T-helper 17 cell (primary cell): ENCODE results near the gene NDST1. TPM values are rescaled to one million over a fixed set of nuclear protein-coding genes. Genes with fewer than 3 reads are reported as not detected.

Experiments
- ATAC-seq: fragments of 150-1000 bp; cut with Tn5 transposase; 2 replicates; pipeline ENCODE4 v1.10.0; 2021; ENCODE audit warnings: mild to moderate bottlenecking, moderate library complexity
- DNase-seq, 3 donors: peaks; one replicate each; pipeline versions ENCODE4 v3.0.0 to v3.0.0-alpha.2; 2020 to 2021
- H3K9me3 ChIP-seq: one replicate; pipeline ENCODE4 v1.7.0; 2013; ENCODE audit warnings: low read length, mild to moderate bottlenecking; ENCODE audit not compliant: control insufficient read depth, poor library complexity, severe bottlenecking
- H3K27ac Mint-ChIP-seq: one replicate; pipeline ENCODE4 v1.8.0; 2022; ENCODE audit warnings: mild to moderate bottlenecking, moderate library complexity, mixed read lengths
- H3K27me3 Mint-ChIP-seq: one replicate; pipeline ENCODE4 v1.8.0; 2022; ENCODE audit warnings: mixed read lengths
- H3K36me3 Mint-ChIP-seq: one replicate; pipeline ENCODE4 v1.8.0; 2022; ENCODE audit warnings: low read depth, mixed read lengths
- H3K4me1 Mint-ChIP-seq: one replicate; pipeline ENCODE4 v1.8.0; 2022; ENCODE audit warnings: mild to moderate bottlenecking, mixed read lengths
- H3K4me3 Mint-ChIP-seq: one replicate; pipeline ENCODE4 v1.8.0; 2022; ENCODE audit warnings: mild to moderate bottlenecking, moderate library complexity, mixed read lengths
- total RNA-seq, 4 donors: library from RNA in 2 of 4; stranded (reverse) in 2 of 4; gene quantifications; one replicate each; pipeline ENCODE4 v1.2.3 and lab custom pipeline; 2022 to 2026

NDST1 gene
- total RNA-seq, 2 donors from 2014 or later = 2.2 to 13.7 TPM

GRCh38 chr5:150570333-150570732 lies 62.4 kb downstream of the NDST1 start:
- H3K27ac Mint-ChIP-seq = no peak overlapping the region
- no peaks in the 10 kb centered on the region for H3K27me3 Mint-ChIP-seq
- no peaks in the 10 kb centered on the region for H3K36me3 Mint-ChIP-seq
- no peak overlapping the region for H3K4me3 Mint-ChIP-seq
- H3K9me3 ChIP-seq = no peaks in the 10 kb centered on the region
- DNase-seq = no peak
- H3K4me1 Mint-ChIP-seq = peaks cover 2% of the 10 kb centered on the region
- ATAC-seq = no peak

- Mint-ChIP-seq H3K27ac (no peak overlapping the region), H3K36me3 (no peaks in the 10 kb centered on the region), H3K4me3 (no peak overlapping the region), H3K27me3 (no peaks in the 10 kb centered on the region), H3K4me1 (peaks cover 2% of the 10 kb centered on the region)
- no peak for ATAC-seq
- DNase-seq = no peak
- H3K9me3 ChIP-seq = no peaks in the 10 kb centered on the region
Measured at GRCh38 chr5:150571836-150572235, 63.9 kb downstream of the NDST1 start.

- H3K27ac Mint-ChIP-seq = no peak overlapping the region
- H3K9me3 ChIP-seq = no peaks in the 10 kb centered on the region
- H3K4me3 Mint-ChIP-seq = no peak overlapping the region
- DNase-seq (no peak), ATAC-seq (no peak)
- no peaks in the 10 kb centered on the region for H3K36me3 Mint-ChIP-seq
- peaks cover 2% of the 10 kb centered on the region for H3K4me1 Mint-ChIP-seq
- H3K27me3 Mint-ChIP-seq = no peaks in the 10 kb centered on the region
Measured at GRCh38 chr5:150573216-150573615, 65.3 kb downstream of the NDST1 start.

DNA sequence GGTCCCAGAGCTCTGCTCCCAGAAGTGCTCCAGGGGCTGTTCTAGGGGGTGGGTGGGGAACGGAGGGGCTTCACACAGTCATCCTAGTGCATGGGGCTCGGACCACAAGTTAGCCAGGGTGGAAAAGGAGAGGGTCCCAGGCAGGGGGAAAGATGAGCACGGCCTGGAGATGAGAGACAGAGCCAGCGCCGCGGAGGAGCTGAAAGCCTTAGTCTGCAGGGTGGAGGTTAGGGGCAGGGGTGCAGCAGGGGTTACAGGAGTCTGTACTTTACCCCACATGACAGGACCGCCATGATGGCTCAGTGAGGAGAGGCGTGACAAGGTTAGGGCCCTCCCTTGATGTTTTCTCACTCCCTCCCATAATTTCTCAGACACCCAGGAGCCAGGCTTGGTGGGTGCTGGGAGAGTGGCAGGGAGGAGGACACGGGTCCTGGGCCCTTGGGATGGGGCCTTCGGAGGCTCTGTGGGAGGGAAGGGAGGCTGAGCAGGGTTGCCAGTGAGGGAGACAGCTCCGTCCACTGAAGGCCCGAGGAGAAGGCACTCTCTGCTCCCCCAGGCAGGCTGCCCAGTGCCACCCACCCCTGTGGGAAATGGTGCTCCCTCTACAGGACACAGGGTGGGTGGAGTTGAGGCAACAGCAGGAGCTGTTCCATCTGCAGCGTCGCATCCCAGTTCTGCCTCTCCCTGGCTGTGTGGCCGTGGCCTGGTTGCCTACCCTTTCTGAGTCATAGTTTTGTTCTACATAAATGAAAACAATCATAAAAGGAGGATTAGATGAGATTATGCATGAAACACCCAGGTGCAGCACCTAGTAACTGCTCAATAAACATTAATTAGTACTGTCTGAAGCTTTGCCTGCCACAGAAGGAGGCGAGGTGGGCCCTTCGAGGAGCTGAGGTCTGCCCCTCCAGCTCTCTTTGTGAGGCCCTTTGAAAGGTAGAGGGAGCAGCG lies 66.2 kb downstream of the NDST1 start:
- Mint-ChIP-seq H3K27ac (no peak overlapping the region), H3K4me3 (no peak overlapping the region), H3K27me3 (no peaks in the 10 kb centered on the region), H3K4me1 (peaks cover 2% of the 10 kb centered on the region), H3K36me3 (no peaks in the 10 kb centered on the region)
- DNase-seq (no peak), ATAC-seq (no peak)
- no peaks in the 10 kb centered on the region for H3K9me3 ChIP-seq

DNA sequence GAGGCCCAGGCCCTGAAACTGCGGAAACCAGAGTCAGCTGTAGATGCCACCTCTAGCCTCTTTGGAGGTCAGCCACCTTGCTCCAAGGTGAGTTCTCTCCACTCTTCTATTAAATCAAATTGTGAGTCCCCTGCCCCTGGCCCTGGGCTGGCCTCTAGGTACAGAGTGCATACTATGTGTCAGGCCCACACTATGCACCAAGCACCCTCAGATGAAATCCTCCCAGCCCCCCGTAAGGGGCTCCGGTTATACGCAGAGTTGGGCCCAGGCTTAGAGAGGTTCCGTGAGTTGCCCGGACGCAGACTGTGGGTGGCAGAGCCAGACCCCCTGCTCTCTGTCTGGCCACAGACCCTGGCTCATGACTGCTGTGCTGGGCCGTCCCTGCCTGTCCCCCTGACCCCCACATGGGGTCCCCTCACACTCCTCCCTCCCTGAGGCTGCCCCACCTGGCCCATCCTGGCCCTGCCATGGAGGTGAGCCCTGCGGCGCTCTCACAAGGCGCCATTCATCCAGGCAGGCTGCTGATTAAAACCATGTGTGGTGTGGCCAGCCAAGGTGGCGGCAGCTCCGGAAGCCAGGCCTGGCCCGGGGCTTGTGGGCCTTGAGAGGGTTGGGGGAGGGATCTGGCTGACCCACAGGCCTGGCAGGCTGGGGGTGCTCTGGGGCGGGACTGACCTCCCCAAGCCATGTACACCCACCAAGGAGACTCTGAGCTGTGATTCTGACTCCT lies 67.1 kb downstream of the NDST1 start:
- DNase-seq = no peak
- Mint-ChIP-seq H3K27ac (no peak overlapping the region), H3K4me1 (no peaks in the 10 kb centered on the region), H3K4me3 (no peak overlapping the region), H3K27me3 (no peaks in the 10 kb centered on the region), H3K36me3 (no peaks in the 10 kb centered on the region)
- no peak for ATAC-seq
- no peaks in the 10 kb centered on the region for H3K9me3 ChIP-seq

DNA sequence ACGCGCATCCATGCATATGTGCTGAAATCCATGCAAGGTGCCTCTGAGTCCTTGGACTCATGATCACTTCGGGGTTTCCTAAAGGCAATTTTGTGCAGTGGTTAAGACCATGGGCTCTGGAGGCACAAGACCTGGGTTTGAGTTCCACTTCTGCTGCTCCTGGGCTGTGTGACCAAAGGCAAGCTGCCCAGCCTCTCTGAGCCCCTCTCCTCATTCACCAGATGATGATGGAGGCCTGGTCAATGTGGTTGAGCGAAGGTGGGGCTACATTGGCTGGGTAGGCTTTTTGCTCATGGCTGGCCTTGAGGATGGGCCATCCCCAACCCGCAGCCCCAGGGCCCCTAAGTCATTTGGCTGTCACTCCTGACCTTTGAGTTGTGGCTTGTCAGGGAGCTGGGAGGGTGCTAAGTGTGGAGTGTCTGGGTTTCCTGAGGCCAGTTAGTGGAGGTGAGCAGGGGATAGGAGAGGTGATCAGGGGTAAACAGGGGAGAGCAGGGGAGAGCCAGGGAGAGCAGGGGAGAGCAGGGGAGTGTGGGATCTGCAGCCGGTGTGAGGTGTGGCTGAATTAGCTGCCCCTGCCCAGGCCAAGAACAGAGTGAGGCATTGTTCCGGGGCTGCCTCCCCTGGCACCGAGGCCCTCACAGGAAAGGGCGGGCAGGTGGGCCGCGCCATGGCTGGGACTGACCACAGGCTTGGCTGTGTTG lies 68.0 kb downstream of the NDST1 start:
- H3K4me1 Mint-ChIP-seq = no peaks in the 10 kb centered on the region
- DNase-seq = no peak
- ATAC-seq = no peak
- peaks cover 6% of the 10 kb centered on the region for H3K27me3 Mint-ChIP-seq
- H3K4me3 Mint-ChIP-seq = no peak overlapping the region
- H3K27ac Mint-ChIP-seq = no peak overlapping the region
- no peaks in the 10 kb centered on the region for H3K36me3 Mint-ChIP-seq
- H3K9me3 ChIP-seq = no peaks in the 10 kb centered on the region

DNA sequence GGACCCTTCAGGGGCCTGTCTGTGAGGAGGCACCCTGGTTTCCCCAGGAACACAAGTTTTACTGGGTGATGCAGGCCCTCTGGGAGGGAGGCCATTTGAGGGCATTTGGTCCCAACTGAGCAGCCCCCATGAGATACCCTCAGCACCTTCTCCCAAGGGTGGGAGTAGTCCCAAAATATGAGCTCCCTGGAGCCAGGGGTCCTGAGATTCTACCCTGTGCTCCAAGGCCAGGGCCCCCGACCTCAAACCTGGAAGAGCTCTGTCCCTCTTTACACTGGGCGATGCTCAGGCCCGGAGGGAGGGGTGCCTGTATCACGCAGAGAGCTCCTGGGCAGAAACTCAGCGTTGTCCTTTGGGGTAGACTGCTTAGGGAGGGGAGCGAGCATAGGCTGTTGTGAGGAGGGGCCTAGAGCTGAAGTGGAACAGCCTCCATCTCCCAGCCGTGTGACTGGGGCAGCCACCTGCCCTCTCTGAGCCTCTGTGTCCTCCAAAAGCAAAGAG lies 68.6 kb downstream of the NDST1 start:
- Mint-ChIP-seq H3K4me1 (no peaks in the 10 kb centered on the region), H3K27ac (no peak overlapping the region), H3K36me3 (no peaks in the 10 kb centered on the region), H3K27me3 (peaks cover 6% of the 10 kb centered on the region), H3K4me3 (no peak overlapping the region)
- no peaks in the 10 kb centered on the region for H3K9me3 ChIP-seq
- DNase-seq = no peak
- no peak for ATAC-seq

DNA sequence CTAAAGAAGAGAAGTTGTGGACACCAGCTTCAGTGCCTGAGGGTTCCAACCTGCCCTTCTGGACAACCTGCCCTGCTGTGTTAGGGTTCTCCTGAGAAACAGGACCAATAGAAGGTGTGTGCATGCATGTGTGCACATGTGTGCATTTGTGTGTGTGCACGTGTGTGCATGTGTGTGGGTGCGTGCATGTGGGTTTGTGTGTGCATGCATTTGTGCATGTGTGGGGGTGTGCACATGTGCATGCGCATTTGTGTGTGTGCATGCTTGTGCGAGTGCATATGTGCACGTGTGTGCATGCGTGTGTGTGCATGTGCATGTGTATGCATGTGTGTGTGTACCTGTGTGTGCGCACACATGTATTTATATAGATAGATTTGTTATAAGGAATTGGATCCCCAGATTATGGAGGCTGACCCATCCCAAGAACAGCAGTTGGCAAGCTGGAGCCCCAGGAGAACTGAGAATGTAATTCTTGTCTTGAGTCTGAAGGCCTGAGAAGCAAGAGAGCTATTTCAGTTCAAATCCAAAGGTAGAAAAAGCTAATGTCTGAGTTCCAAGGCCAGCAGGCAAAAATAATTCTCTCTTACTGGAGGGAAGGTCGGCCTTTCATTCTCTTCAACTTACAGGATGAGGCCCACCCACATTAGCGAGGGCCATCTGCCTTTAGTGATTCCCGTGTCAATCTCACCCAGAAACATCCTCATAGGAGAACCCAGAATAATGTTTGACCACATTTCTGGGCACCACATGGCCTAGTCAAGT lies 69.6 kb downstream of the NDST1 start:
- ATAC-seq (no peak), DNase-seq (no peak)
- no peaks in the 10 kb centered on the region for H3K36me3 Mint-ChIP-seq
- peaks cover 2% of the 10 kb centered on the region for H3K4me1 Mint-ChIP-seq
- no peak overlapping the region for H3K27ac Mint-ChIP-seq
- H3K4me3 Mint-ChIP-seq = no peak overlapping the region
- H3K27me3 Mint-ChIP-seq = peaks cover 11% of the 10 kb centered on the region
- H3K9me3 ChIP-seq = no peaks in the 10 kb centered on the region

GRCh38 chr5:150578781-150579461 lies 71.0 kb downstream of the NDST1 start:
- H3K4me3 Mint-ChIP-seq = no peak overlapping the region
- no peak overlapping the region for H3K27ac Mint-ChIP-seq
- peaks cover 16% of the 10 kb centered on the region for H3K27me3 Mint-ChIP-seq
- peaks cover 2% of the 10 kb centered on the region for H3K36me3 Mint-ChIP-seq
- H3K9me3 ChIP-seq = no peaks in the 10 kb centered on the region
- ATAC-seq = no peak
- DNase-seq = no peak
- peaks cover 2% of the 10 kb centered on the region for H3K4me1 Mint-ChIP-seq

GRCh38 chr5:150579462-150580400 lies 71.8 kb downstream of the NDST1 start:
- DNase-seq = no peak
- peaks cover 2% of the 10 kb centered on the region for H3K4me1 Mint-ChIP-seq
- H3K4me3 Mint-ChIP-seq = no peak overlapping the region
- no peak overlapping the region for H3K27ac Mint-ChIP-seq
- H3K9me3 ChIP-seq = no peaks in the 10 kb centered on the region
- ATAC-seq = no peak
- peaks cover 16% of the 10 kb centered on the region for H3K27me3 Mint-ChIP-seq
- peaks cover 2% of the 10 kb centered on the region for H3K36me3 Mint-ChIP-seq

DNA sequence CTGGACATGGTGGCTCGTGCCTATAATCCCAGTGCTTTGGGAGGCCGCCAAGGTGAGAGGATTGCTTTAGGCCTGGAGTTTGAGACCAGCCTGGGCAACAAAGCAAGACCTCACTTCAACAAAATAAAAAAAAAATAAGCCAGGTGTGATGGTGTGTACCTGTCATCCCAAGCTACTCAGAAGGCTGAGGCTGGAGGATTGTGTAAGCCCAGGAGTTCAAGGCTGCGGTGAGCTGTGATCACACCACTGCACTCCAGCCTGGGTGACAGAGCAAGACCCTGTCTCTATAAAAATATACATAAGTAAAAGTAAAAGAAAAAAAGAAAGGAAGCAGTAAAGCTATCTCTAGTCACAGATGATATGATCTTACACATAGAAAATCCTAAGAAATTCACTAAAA lies 73.0 kb downstream of the NDST1 start:
- ATAC-seq = no peak
- Mint-ChIP-seq H3K4me1 (peaks cover 2% of the 10 kb centered on the region), H3K27me3 (peaks cover 16% of the 10 kb centered on the region)

More for the DNA sequence above, 73.0 kb downstream of the NDST1 start:
- Mint-ChIP-seq H3K4me3 (no peak overlapping the region), H3K36me3 (peaks cover 2% of the 10 kb centered on the region), H3K27ac (no peak overlapping the region)
- no peaks in the 10 kb centered on the region for H3K9me3 ChIP-seq
- DNase-seq = no peak
